ENCODE results near the gene RAD51B.
"Not testable (repeated sequence)": the region's sequence is repeated elsewhere in the genome, so short reads cannot be mapped to it uniquely, and the experiment has no call there.

RAD51B gene

GRCh38 chr14:68300608-68301007 is 481.0 kb downstream of the RAD51B start:
- DNase-seq (ENCODE audit: low read depth in 3 of 3), result no peak

GRCh38 chr14:68301219-68301618 is 481.6 kb downstream of the RAD51B start:
- no peak for DNase-seq (ENCODE audit: low read depth in 3 of 3)

- DNase-seq (ENCODE audit: low read depth in 3 of 3), result not testable (repeated sequence)
Observed at GRCh38 chr14:68302938-68303337, 483.4 kb downstream of the RAD51B start.

GRCh38 chr14:68305738-68306137 is 486.2 kb downstream of the RAD51B start:
- no peak for DNase-seq (ENCODE audit: low read depth in 3 of 3)

GRCh38 chr14:68306265-68306933 is 486.8 kb downstream of the RAD51B start:
- DNase-seq (ENCODE audit: low read depth in 3 of 3), result no peak

- DNase-seq (ENCODE audit: low read depth in 3 of 3), result no peak
Observed at GRCh38 chr14:68306934-68307789, 487.6 kb downstream of the RAD51B start.

- DNase-seq (ENCODE audit: low read depth in 3 of 3), result no peak
Observed at GRCh38 chr14:68307790-68308168, 488.2 kb downstream of the RAD51B start.

- DNase-seq (ENCODE audit: low read depth in 3 of 3), result no peak
Observed at GRCh38 chr14:68308726-68309520, 489.3 kb downstream of the RAD51B start.

- no peak for DNase-seq (ENCODE audit: low read depth in 3 of 3)
Observed at GRCh38 chr14:68309616-68310015, 490.0 kb downstream of the RAD51B start.

- DNase-seq (ENCODE audit: low read depth in 3 of 3), result no peak
Observed at GRCh38 chr14:68312300-68312699, 492.7 kb downstream of the RAD51B start.

- no peak for DNase-seq (ENCODE audit: low read depth in 3 of 3)
Observed at GRCh38 chr14:68312884-68313610, 493.5 kb downstream of the RAD51B start.

- no peak for DNase-seq (ENCODE audit: low read depth in 3 of 3)
Observed at GRCh38 chr14:68314642-68315041, 495.1 kb downstream of the RAD51B start.

- no peak for DNase-seq (ENCODE audit: low read depth in 3 of 3)
Observed at GRCh38 chr14:68315081-68315480, 495.5 kb downstream of the RAD51B start.

GRCh38 chr14:68316078-68316868 is 496.7 kb downstream of the RAD51B start:
- DNase-seq (ENCODE audit: low read depth in 3 of 3), result no peak

- DNase-seq (ENCODE audit: low read depth in 3 of 3), result no peak
Observed at GRCh38 chr14:68317239-68317638, 497.7 kb downstream of the RAD51B start.

GRCh38 chr14:68318828-68319227 is 499.2 kb downstream of the RAD51B start:
- no peak for DNase-seq (ENCODE audit: low read depth in 3 of 3)

- no peak for DNase-seq (ENCODE audit: low read depth in 3 of 3)
Observed at GRCh38 chr14:68320495-68320894, 500.9 kb downstream of the RAD51B start.

GRCh38 chr14:68322940-68323620 is 503.5 kb downstream of the RAD51B start:
- no peak for DNase-seq (ENCODE audit: low read depth in 3 of 3)

GRCh38 chr14:68325267-68325807 is 505.8 kb downstream of the RAD51B start:
- no peak for DNase-seq (ENCODE audit: low read depth in 3 of 3)

- DNase-seq (ENCODE audit: low read depth in 3 of 3), result no peak
Observed at GRCh38 chr14:68327231-68327630, 507.7 kb downstream of the RAD51B start.

Data from stimulated activated CD4-positive, alpha-beta T cell treated with anti-CD3 and anti-CD28 coated beads, TNF-alpha, amount 100 ng/mL, for 4 hours (primary cell).